ENCODE data around the gene MSI2.

DNA sequence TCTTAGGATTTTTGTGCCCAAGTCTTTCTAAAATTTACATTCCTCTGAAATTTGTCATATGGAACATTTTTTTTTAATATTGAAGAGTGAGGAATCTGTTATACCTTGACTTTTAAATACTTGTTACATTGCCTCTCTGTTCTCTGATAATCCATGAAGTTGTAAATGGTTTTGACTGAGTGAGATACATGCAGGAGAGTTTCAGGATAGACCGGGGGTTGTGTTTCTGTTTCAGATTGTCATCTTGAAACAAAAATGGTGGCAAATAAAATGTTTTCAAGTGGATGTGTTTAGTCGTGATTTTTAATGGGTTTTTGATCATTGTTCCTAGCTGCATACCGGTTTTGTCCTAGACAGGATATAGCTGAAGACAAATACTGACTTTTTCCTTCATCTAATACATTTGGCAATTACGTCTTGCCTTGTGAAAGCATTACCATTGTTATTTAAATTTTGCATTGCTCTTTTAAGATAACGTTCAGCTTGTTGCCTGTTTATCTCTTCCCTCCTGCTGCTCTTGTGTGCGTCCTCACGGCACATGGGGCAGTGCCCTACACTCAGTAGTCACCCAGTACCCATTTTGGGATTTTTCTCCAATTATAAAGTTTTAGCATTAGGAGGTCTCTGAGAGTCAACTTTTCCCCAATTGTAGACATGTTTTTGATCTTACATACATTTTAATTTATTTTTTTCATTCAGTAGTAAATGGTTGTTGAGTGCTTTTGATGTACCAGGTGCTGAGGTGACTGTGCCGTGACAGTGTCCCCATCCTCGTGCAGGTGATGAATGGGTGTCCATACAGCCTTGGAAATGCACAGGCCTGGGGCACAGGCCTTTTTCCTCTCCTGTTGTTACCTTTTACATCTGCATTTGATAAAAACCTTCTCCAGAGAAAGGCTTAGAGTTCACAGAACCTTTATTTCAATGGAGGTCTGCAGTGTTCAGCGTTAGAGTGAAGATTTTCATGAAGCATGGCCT is 169.9 kb downstream of the MSI2 start:
- TF ChIP-seq POLR2AphosphoS5 (IDR thresholded peaks at IDR 0.05) (no peak), CTCF (IDR thresholded peaks at IDR 0.05) (no peak)
